ENCODE results near the gene FERMT1.
"Not testable (repeated sequence)": the region's sequence is repeated elsewhere in the genome, so short reads cannot be mapped to it uniquely, and the experiment has no call there.

FERMT1 gene

GRCh38 chr20:6120491-6120988, 2.3 kb downstream of the FERMT1 start:
- peak overlapping the region; percentile 95 for H3K27ac ChIP-seq (ENCODE audit: poor library complexity, severe bottlenecking)
- DNase-seq (ENCODE audit: low spot score), result no peak
- peaks cover 22% of the 10 kb centered on the region for H3K4me1 ChIP-seq (ENCODE audit: insufficient read depth, poor library complexity, severe bottlenecking)
- no peak for ATAC-seq (ENCODE audit: low read depth)
- no peak overlapping the region for H3K4me3 ChIP-seq (ENCODE audit: severe bottlenecking)
- TF ChIP-seq CTCF (IDR thresholded peaks at IDR 0.05; ENCODE audit: poor library complexity, severe bottlenecking), result no peak
- no peaks in the 10 kb centered on the region for H3K9me3 ChIP-seq (ENCODE audit: severe bottlenecking)
- no peaks in the 10 kb centered on the region for H3K27me3 ChIP-seq (ENCODE audit: insufficient read depth, poor library complexity, severe bottlenecking)
- peaks cover 54% of the 10 kb centered on the region for H3K36me3 ChIP-seq (ENCODE audit: low read depth)

GRCh38 chr20:6116758-6117157, 6.1 kb downstream of the FERMT1 start:
- no peak overlapping the region for H3K27ac ChIP-seq (ENCODE audit: poor library complexity, severe bottlenecking)
- H3K36me3 ChIP-seq (ENCODE audit: low read depth), result peaks cover 92% of the 10 kb centered on the region
- no peak for ATAC-seq (ENCODE audit: low read depth)
- H3K4me3 ChIP-seq (ENCODE audit: severe bottlenecking), result no peak overlapping the region
- no peak for DNase-seq (ENCODE audit: low spot score)
- H3K9me3 ChIP-seq (ENCODE audit: severe bottlenecking), result peaks cover 5% of the 10 kb centered on the region
- TF ChIP-seq CTCF (IDR thresholded peaks at IDR 0.05; ENCODE audit: poor library complexity, severe bottlenecking), result no peak
- no peaks in the 10 kb centered on the region for H3K27me3 ChIP-seq (ENCODE audit: insufficient read depth, poor library complexity, severe bottlenecking)
- peaks cover 17% of the 10 kb centered on the region for H3K4me1 ChIP-seq (ENCODE audit: insufficient read depth, poor library complexity, severe bottlenecking)

- peaks cover 5% of the 10 kb centered on the region for H3K9me3 ChIP-seq (ENCODE audit: severe bottlenecking)
- ATAC-seq (ENCODE audit: low read depth) (no peak), DNase-seq (ENCODE audit: low spot score) (no peak)
- peaks cover 97% of the 10 kb centered on the region for H3K36me3 ChIP-seq (ENCODE audit: low read depth)
- peaks cover 4% of the 10 kb centered on the region for H3K4me1 ChIP-seq (ENCODE audit: insufficient read depth, poor library complexity, severe bottlenecking)
- H3K27ac ChIP-seq (ENCODE audit: poor library complexity, severe bottlenecking), result no peak overlapping the region
- TF ChIP-seq CTCF (IDR thresholded peaks at IDR 0.05; ENCODE audit: poor library complexity, severe bottlenecking), result no peak
- no peak overlapping the region for H3K4me3 ChIP-seq (ENCODE audit: severe bottlenecking)
- H3K27me3 ChIP-seq (ENCODE audit: insufficient read depth, poor library complexity, severe bottlenecking), result no peaks in the 10 kb centered on the region
These were observed 7.5 kb downstream of the FERMT1 start for GRCh38 chr20:6115221-6115895.

- peaks cover 5% of the 10 kb centered on the region for H3K9me3 ChIP-seq (ENCODE audit: severe bottlenecking)
- no peak overlapping the region for H3K27ac ChIP-seq (ENCODE audit: poor library complexity, severe bottlenecking)
- no peaks in the 10 kb centered on the region for H3K27me3 ChIP-seq (ENCODE audit: insufficient read depth, poor library complexity, severe bottlenecking)
- ATAC-seq (ENCODE audit: low read depth), result no peak
- no peak for DNase-seq (ENCODE audit: low spot score)
- H3K4me1 ChIP-seq (ENCODE audit: insufficient read depth, poor library complexity, severe bottlenecking), result no peaks in the 10 kb centered on the region
- no peak for TF ChIP-seq CTCF (IDR thresholded peaks at IDR 0.05; ENCODE audit: poor library complexity, severe bottlenecking)
- peaks cover 97% of the 10 kb centered on the region for H3K36me3 ChIP-seq (ENCODE audit: low read depth)
- H3K4me3 ChIP-seq (ENCODE audit: severe bottlenecking), result no peak overlapping the region
These were observed 8.1 kb downstream of the FERMT1 start for GRCh38 chr20:6114696-6115095.

GRCh38 chr20:6113951-6114350, 8.9 kb downstream of the FERMT1 start:
- peaks cover 95% of the 10 kb centered on the region for H3K36me3 ChIP-seq (ENCODE audit: low read depth)
- H3K27ac ChIP-seq (ENCODE audit: poor library complexity, severe bottlenecking), result no peak overlapping the region
- no peak overlapping the region for H3K4me3 ChIP-seq (ENCODE audit: severe bottlenecking)
- DNase-seq (ENCODE audit: low spot score), result no peak
- no peaks in the 10 kb centered on the region for H3K27me3 ChIP-seq (ENCODE audit: insufficient read depth, poor library complexity, severe bottlenecking)
- H3K4me1 ChIP-seq (ENCODE audit: insufficient read depth, poor library complexity, severe bottlenecking), result no peaks in the 10 kb centered on the region
- H3K9me3 ChIP-seq (ENCODE audit: severe bottlenecking), result peaks cover 5% of the 10 kb centered on the region
- no peak for ATAC-seq (ENCODE audit: low read depth)
- TF ChIP-seq CTCF (IDR thresholded peaks at IDR 0.05; ENCODE audit: poor library complexity, severe bottlenecking), result no peak

GRCh38 chr20:6112965-6113364, 9.9 kb downstream of the FERMT1 start:
- not testable (repeated sequence) for DNase-seq (ENCODE audit: low spot score); H3K27me3 ChIP-seq (ENCODE audit: insufficient read depth, poor library complexity, severe bottlenecking); H3K4me1 ChIP-seq (ENCODE audit: insufficient read depth, poor library complexity, severe bottlenecking); ATAC-seq (ENCODE audit: low read depth); H3K27ac ChIP-seq (ENCODE audit: poor library complexity, severe bottlenecking); H3K4me3 ChIP-seq (ENCODE audit: severe bottlenecking); H3K9me3 ChIP-seq (ENCODE audit: severe bottlenecking)
- peaks cover 95% of the 10 kb centered on the region for H3K36me3 ChIP-seq (ENCODE audit: low read depth)
